Neuronal stem cell (in vitro differentiated cells): ENCODE results near the gene PLEK.

ENCODE experiments used
- DNase-seq: peaks from one replicate; pipeline ENCODE4 v3.0.0-alpha.2; 2013; ENCODE audit warnings: low spot score
- H2AFZ ChIP-seq: one replicate; pipeline ENCODE4 v1.6.1; 2013; ENCODE audit warnings: mild to moderate bottlenecking, low read length, inconsistent platforms
- H2AK5ac ChIP-seq: 2 replicates; pipeline ENCODE4 v1.6.1; 2013; ENCODE audit warnings: low read depth, mild to moderate bottlenecking, inconsistent platforms, low read length, moderate library complexity, mixed read lengths
- H2BK120ac ChIP-seq: 2 replicates; pipeline ENCODE4 v1.6.1; 2013; ENCODE audit warnings: low read depth, mild to moderate bottlenecking, inconsistent platforms, low read length, moderate library complexity, mixed read lengths
- H2BK12ac ChIP-seq: one replicate; pipeline ENCODE4 v1.6.1; 2013; ENCODE audit warnings: low read length, inconsistent platforms
- H2BK15ac ChIP-seq: 2 replicates; pipeline ENCODE4 v1.6.1; 2013; ENCODE audit warnings: mild to moderate bottlenecking, low read length, inconsistent platforms, mixed read lengths
- H2BK5ac ChIP-seq: one replicate; pipeline ENCODE4 v1.6.1; 2013; ENCODE audit warnings: inconsistent platforms, mild to moderate bottlenecking, low read length, moderate library complexity
- H3K14ac ChIP-seq: one replicate; pipeline ENCODE4 v1.6.1; 2013; ENCODE audit warnings: low read length, inconsistent platforms
- H3K18ac ChIP-seq: 2 replicates; pipeline ENCODE4 v1.6.1; 2013; ENCODE audit warnings: low read length, inconsistent platforms
- H3K23ac ChIP-seq: 2 replicates; pipeline ENCODE4 v1.6.1; 2013; ENCODE audit warnings: low read depth, mild to moderate bottlenecking, mixed read lengths, low read length, inconsistent platforms; ENCODE audit not compliant: poor library complexity
- H3K27ac ChIP-seq: replicated peaks from 3 replicates; pipeline ENCODE4 v1.5.1; 2013; ENCODE audit warnings: low read length, inconsistent platforms
- H3K27me3 ChIP-seq, 3 experiments: 2 replicates each; pipeline ENCODE4 v1.6.1; 2013; ENCODE audit warnings: low read length in 3 of 3, mild to moderate bottlenecking in 2 of 3, inconsistent platforms in 1 of 3, low read depth in 1 of 3, mixed read lengths in 1 of 3, moderate library complexity in 1 of 3; ENCODE audit not compliant: control insufficient read depth in 3 of 3, insufficient read depth in 3 of 3
- H3K36me3 ChIP-seq, 2 donors: replicated peaks in 1 of 2; 2 replicates each; pipeline ENCODE4 v1.6.1; 2013; ENCODE audit warnings: low read length in 2 of 2; ENCODE audit not compliant: control insufficient read depth in 2 of 2, insufficient read depth in 2 of 2
- H3K4ac ChIP-seq: 2 replicates; pipeline ENCODE4 v1.6.1; 2013; ENCODE audit warnings: inconsistent platforms, mild to moderate bottlenecking, low read length, moderate library complexity
- H3K4me1 ChIP-seq, 2 donors: 1 replicate in 1 of 2; 2 replicates in 1 of 2; pipeline ENCODE4 v1.6.1; 2013; ENCODE audit warnings: low read length in 2 of 2, low read depth in 1 of 2; ENCODE audit not compliant: control insufficient read depth in 2 of 2, insufficient read depth in 1 of 2
- H3K4me2 ChIP-seq: one replicate; pipeline ENCODE4 v1.6.1; 2013; ENCODE audit warnings: mild to moderate bottlenecking, low read length, inconsistent platforms; ENCODE audit not compliant: insufficient read depth, poor library complexity, severe bottlenecking
- H3K4me3 ChIP-seq, 2 donors: 2 replicates each; pipeline ENCODE4 v1.5.1; 2013; ENCODE audit warnings: low read length in 2 of 2, mild to moderate bottlenecking in 2 of 2, inconsistent platforms in 1 of 2, moderate library complexity in 1 of 2
- H3K79me1 ChIP-seq: one replicate; pipeline ENCODE4 v1.6.1; 2013; ENCODE audit warnings: low read depth, mild to moderate bottlenecking, inconsistent platforms, low read length, moderate library complexity
- H3K9ac ChIP-seq: one replicate; pipeline ENCODE4 v1.6.1; 2013; ENCODE audit warnings: mild to moderate bottlenecking, low read depth, low read length, inconsistent platforms; ENCODE audit not compliant: poor library complexity
- H3K9me3 ChIP-seq, 2 donors: replicated peaks in 1 of 2; 2 replicates each; pipeline versions ENCODE3 to v1.6.1; 2013; ENCODE audit warnings: low read length in 2 of 2, mild to moderate bottlenecking in 2 of 2, inconsistent platforms in 1 of 2, low read depth in 1 of 2, mixed read lengths in 1 of 2, moderate library complexity in 1 of 2; ENCODE audit not compliant: control insufficient read depth in 2 of 2, insufficient read depth in 1 of 2
- H4K8ac ChIP-seq: one replicate; pipeline ENCODE4 v1.6.1; 2013; ENCODE audit warnings: low read depth, mild to moderate bottlenecking, inconsistent platforms, low read length, moderate library complexity
- H4K91ac ChIP-seq: one replicate; pipeline ENCODE4 v1.6.1; 2013; ENCODE audit warnings: low read length, low read depth, mild to moderate bottlenecking, inconsistent platforms; ENCODE audit not compliant: poor library complexity
- WGBS, 2 donors: extraction: QIAGEN DNeasy Blood & Tissue Kit; methylation state at CpG; one replicate each; pipeline ENCODE4 v1.1.7; 2013; ENCODE audit warnings: missing lambda C conversion rate in 2 of 2, mixed read lengths in 1 of 2; ENCODE audit not compliant: insufficient read length in 2 of 2, insufficient replicate concordance in 1 of 2; ENCODE audit errors: extremely low coverage in 2 of 2; 5-methylcytosine and 5-hydroxymethylcytosine counted together

The PLEK gene

GRCh38 chr2:68416081-68416675 is 51.1 kb downstream of the PLEK start:
- DNase-seq: no peak
- no CpG with 5 or more reads among the region's 9 CpGs for WGBS, 2 donors
- no peak overlapping the region for H2AK5ac ChIP-seq
- H3K36me3 ChIP-seq: no peaks in the 10 kb centered on the region
- H2BK15ac ChIP-seq: no peak overlapping the region
- H3K14ac ChIP-seq: no peak overlapping the region
- H3K4ac ChIP-seq: peak overlapping the region; percentile 28
- no peak overlapping the region for H2BK120ac ChIP-seq
- H2AFZ ChIP-seq: no peak overlapping the region
- H3K9me3 ChIP-seq: no peaks in the 10 kb centered on the region
- H3K4me1 ChIP-seq: peaks cover 6 to 19% of the 10 kb centered on the region in 2 donors
- no peaks in the 10 kb centered on the region for H3K27me3 ChIP-seq
- no peak overlapping the region for H3K18ac ChIP-seq
- no peak overlapping the region for H4K91ac ChIP-seq
- H3K27ac ChIP-seq: no peak overlapping the region
- no peak overlapping the region for H3K4me3 ChIP-seq
- no peak overlapping the region for H3K9ac ChIP-seq
- no peak overlapping the region for H2BK5ac ChIP-seq
- H4K8ac ChIP-seq: no peak overlapping the region
- no peak overlapping the region for H2BK12ac ChIP-seq
- H3K4me2 ChIP-seq: no peak overlapping the region
- H3K79me1 ChIP-seq: no peaks in the 10 kb centered on the region
- H3K23ac ChIP-seq: no peak overlapping the region

GRCh38 chr2:68417926-68418325 is 52.8 kb downstream of the PLEK start:
- DNase-seq: no peak
- Histone ChIP-seq H3K18ac (no peak overlapping the region), H2BK120ac (no peak overlapping the region), H2BK12ac (no peak overlapping the region), H2AK5ac (no peak overlapping the region), H2AFZ (peak overlapping the region; percentile 76), H3K27ac (no peak overlapping the region), H3K4ac (no peak overlapping the region), H3K27me3 (no peaks in the 10 kb centered on the region), H2BK5ac (no peak overlapping the region), H3K14ac (no peak overlapping the region), H4K91ac (no peak overlapping the region), H3K4me1 (peaks cover 6 to 19% of the 10 kb centered on the region in 2 donors), H3K79me1 (no peaks in the 10 kb centered on the region), H3K23ac (no peak overlapping the region), H2BK15ac (no peak overlapping the region), H3K4me2 (no peak overlapping the region), H3K36me3 (no peaks in the 10 kb centered on the region), H4K8ac (no peak overlapping the region), H3K9ac (no peak overlapping the region), H3K9me3 (no peaks in the 10 kb centered on the region), H3K4me3 (no peak overlapping the region)
- WGBS, 2 donors: no CpG with 5 or more reads among the region's 1 CpG

GRCh38 chr2:68418419-68418818 is 53.3 kb downstream of the PLEK start:
- H2BK15ac ChIP-seq: no peak overlapping the region
- H3K27ac ChIP-seq: no peak overlapping the region
- H3K4me2 ChIP-seq: no peak overlapping the region
- H2BK120ac ChIP-seq: no peak overlapping the region
- H2AFZ ChIP-seq: peak overlapping the region; percentile 74
- no peak overlapping the region for H4K91ac ChIP-seq
- no peaks in the 10 kb centered on the region for H3K27me3 ChIP-seq
- no peak overlapping the region for H4K8ac ChIP-seq
- no peak overlapping the region for H2BK12ac ChIP-seq
- H3K23ac ChIP-seq: no peak overlapping the region
- H3K9ac ChIP-seq: no peak overlapping the region
- H3K79me1 ChIP-seq: no peaks in the 10 kb centered on the region
- H3K18ac ChIP-seq: no peak overlapping the region
- H3K36me3 ChIP-seq: no peaks in the 10 kb centered on the region
- H2BK5ac ChIP-seq: no peak overlapping the region
- DNase-seq: no peak
- no peak overlapping the region for H3K4ac ChIP-seq
- no CpG with 5 or more reads among the region's 1 CpG for WGBS, 2 donors
- no peak overlapping the region for H3K4me3 ChIP-seq
- H3K4me1 ChIP-seq: peaks cover 6 to 19% of the 10 kb centered on the region in 2 donors
- no peak overlapping the region for H3K14ac ChIP-seq
- no peak overlapping the region for H2AK5ac ChIP-seq
- no peaks in the 10 kb centered on the region for H3K9me3 ChIP-seq

- Histone ChIP-seq H4K91ac (no peak overlapping the region), H3K14ac (no peak overlapping the region), H2AK5ac (no peak overlapping the region), H2BK120ac (no peak overlapping the region), H3K23ac (no peak overlapping the region), H3K4me3 (no peak overlapping the region), H2BK12ac (no peak overlapping the region), H3K4ac (no peak overlapping the region), H3K27ac (no peak overlapping the region), H3K18ac (peak overlapping the region; percentile 1), H3K4me2 (no peak overlapping the region), H2BK5ac (no peak overlapping the region), H2AFZ (peak overlapping the region; percentile 74), H3K9ac (no peak overlapping the region), H3K9me3 (no peaks in the 10 kb centered on the region), H2BK15ac (no peak overlapping the region), H3K4me1 (peaks cover 6 to 19% of the 10 kb centered on the region in 2 donors), H3K79me1 (no peaks in the 10 kb centered on the region), H4K8ac (no peak overlapping the region), H3K27me3 (no peaks in the 10 kb centered on the region), H3K36me3 (no peaks in the 10 kb centered on the region)
- WGBS, 2 donors: no CpG with 5 or more reads among the region's 3 CpGs
- no peak for DNase-seq
Observed at GRCh38 chr2:68418855-68419254, 53.8 kb downstream of the PLEK start.
